Mammary epithelial cell (primary cell): ENCODE measurements around the gene CDK5RAP3.

Source experiments
- EZH2 ChIP-seq: IDR thresholded peaks from 2 replicates; pipeline ENCODE4 v1.6.1; 2012; ENCODE audit warnings: low read length, inconsistent platforms, borderline replicate concordance
- TF ChIP-seq, protein P1 (sequence below), 2 donors: IDR thresholded peaks in 1 of 2; conservative IDR thresholded peaks in 1 of 2; 2 replicates each; pipeline ENCODE4 v1.5.1; 2011 to 2012; ENCODE audit warnings: inconsistent platforms in 2 of 2, low read length in 2 of 2, mild to moderate bottlenecking in 2 of 2, control low read depth in 1 of 2, low read depth in 1 of 2; ENCODE audit not compliant: insufficient read depth in 1 of 2; ENCODE audit errors: extremely low read depth in 1 of 2

GRCh38 chr17:47989159-47989558, 18.2 kb downstream of the CDK5RAP3 start:
- TF ChIP-seq, protein P1, sequence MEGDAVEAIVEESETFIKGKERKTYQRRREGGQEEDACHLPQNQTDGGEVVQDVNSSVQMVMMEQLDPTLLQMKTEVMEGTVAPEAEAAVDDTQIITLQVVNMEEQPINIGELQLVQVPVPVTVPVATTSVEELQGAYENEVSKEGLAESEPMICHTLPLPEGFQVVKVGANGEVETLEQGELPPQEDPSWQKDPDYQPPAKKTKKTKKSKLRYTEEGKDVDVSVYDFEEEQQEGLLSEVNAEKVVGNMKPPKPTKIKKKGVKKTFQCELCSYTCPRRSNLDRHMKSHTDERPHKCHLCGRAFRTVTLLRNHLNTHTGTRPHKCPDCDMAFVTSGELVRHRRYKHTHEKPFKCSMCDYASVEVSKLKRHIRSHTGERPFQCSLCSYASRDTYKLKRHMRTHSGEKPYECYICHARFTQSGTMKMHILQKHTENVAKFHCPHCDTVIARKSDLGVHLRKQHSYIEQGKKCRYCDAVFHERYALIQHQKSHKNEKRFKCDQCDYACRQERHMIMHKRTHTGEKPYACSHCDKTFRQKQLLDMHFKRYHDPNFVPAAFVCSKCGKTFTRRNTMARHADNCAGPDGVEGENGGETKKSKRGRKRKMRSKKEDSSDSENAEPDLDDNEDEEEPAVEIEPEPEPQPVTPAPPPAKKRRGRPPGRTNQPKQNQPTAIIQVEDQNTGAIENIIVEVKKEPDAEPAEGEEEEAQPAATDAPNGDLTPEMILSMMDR (conservative IDR thresholded peaks at IDR 0.05 in 1 of 2, IDR thresholded peaks at IDR 0.05 in 1 of 2; ENCODE audit: extremely low read depth in 1 of 2, insufficient read depth in 1 of 2, low read depth in 1 of 2, low read length in 2 of 2): no peak
- no peak for TF ChIP-seq EZH2
